Neuronal stem cell (in vitro differentiated cells): Measurements from ENCODE around the gene TXNDC16.
"Not testable (repeated sequence)": the region's sequence is repeated elsewhere in the genome, so short reads cannot be mapped to it uniquely, and the experiment has no call there.

ENCODE experiments used
- DNase-seq: peaks from one replicate; pipeline ENCODE4 v3.0.0-alpha.2; 2013; ENCODE audit warnings: low spot score
- H2AFZ ChIP-seq: one replicate; pipeline ENCODE4 v1.6.1; 2013; ENCODE audit warnings: mild to moderate bottlenecking, low read length, inconsistent platforms
- H2AK5ac ChIP-seq: 2 replicates; pipeline ENCODE4 v1.6.1; 2013; ENCODE audit warnings: low read depth, mild to moderate bottlenecking, inconsistent platforms, low read length, moderate library complexity, mixed read lengths
- H2BK120ac ChIP-seq: 2 replicates; pipeline ENCODE4 v1.6.1; 2013; ENCODE audit warnings: low read depth, mild to moderate bottlenecking, inconsistent platforms, low read length, moderate library complexity, mixed read lengths
- H2BK12ac ChIP-seq: one replicate; pipeline ENCODE4 v1.6.1; 2013; ENCODE audit warnings: low read length, inconsistent platforms
- H2BK15ac ChIP-seq: 2 replicates; pipeline ENCODE4 v1.6.1; 2013; ENCODE audit warnings: mild to moderate bottlenecking, low read length, inconsistent platforms, mixed read lengths
- H2BK5ac ChIP-seq: one replicate; pipeline ENCODE4 v1.6.1; 2013; ENCODE audit warnings: inconsistent platforms, mild to moderate bottlenecking, low read length, moderate library complexity
- H3K14ac ChIP-seq: one replicate; pipeline ENCODE4 v1.6.1; 2013; ENCODE audit warnings: low read length, inconsistent platforms
- H3K18ac ChIP-seq: 2 replicates; pipeline ENCODE4 v1.6.1; 2013; ENCODE audit warnings: low read length, inconsistent platforms
- H3K23ac ChIP-seq: 2 replicates; pipeline ENCODE4 v1.6.1; 2013; ENCODE audit warnings: low read depth, mild to moderate bottlenecking, mixed read lengths, low read length, inconsistent platforms; ENCODE audit not compliant: poor library complexity
- H3K27ac ChIP-seq: replicated peaks from 3 replicates; pipeline ENCODE4 v1.5.1; 2013; ENCODE audit warnings: low read length, inconsistent platforms
- H3K27me3 ChIP-seq, 3 experiments: 2 replicates each; pipeline ENCODE4 v1.6.1; 2013; ENCODE audit warnings: low read length in 3 of 3, mild to moderate bottlenecking in 2 of 3, inconsistent platforms in 1 of 3, low read depth in 1 of 3, mixed read lengths in 1 of 3, moderate library complexity in 1 of 3; ENCODE audit not compliant: control insufficient read depth in 3 of 3, insufficient read depth in 3 of 3
- H3K36me3 ChIP-seq, 2 donors: replicated peaks in 1 of 2; 2 replicates each; pipeline ENCODE4 v1.6.1; 2013; ENCODE audit warnings: low read length in 2 of 2; ENCODE audit not compliant: control insufficient read depth in 2 of 2, insufficient read depth in 2 of 2
- H3K4ac ChIP-seq: 2 replicates; pipeline ENCODE4 v1.6.1; 2013; ENCODE audit warnings: inconsistent platforms, mild to moderate bottlenecking, low read length, moderate library complexity
- H3K4me1 ChIP-seq, 2 donors: 1 replicate in 1 of 2; 2 replicates in 1 of 2; pipeline ENCODE4 v1.6.1; 2013; ENCODE audit warnings: low read length in 2 of 2, low read depth in 1 of 2; ENCODE audit not compliant: control insufficient read depth in 2 of 2, insufficient read depth in 1 of 2
- H3K4me2 ChIP-seq: one replicate; pipeline ENCODE4 v1.6.1; 2013; ENCODE audit warnings: mild to moderate bottlenecking, low read length, inconsistent platforms; ENCODE audit not compliant: insufficient read depth, poor library complexity, severe bottlenecking
- H3K4me3 ChIP-seq, 2 donors: 2 replicates each; pipeline ENCODE4 v1.5.1; 2013; ENCODE audit warnings: low read length in 2 of 2, mild to moderate bottlenecking in 2 of 2, inconsistent platforms in 1 of 2, moderate library complexity in 1 of 2
- H3K79me1 ChIP-seq: one replicate; pipeline ENCODE4 v1.6.1; 2013; ENCODE audit warnings: low read depth, mild to moderate bottlenecking, inconsistent platforms, low read length, moderate library complexity
- H3K9ac ChIP-seq: one replicate; pipeline ENCODE4 v1.6.1; 2013; ENCODE audit warnings: mild to moderate bottlenecking, low read depth, low read length, inconsistent platforms; ENCODE audit not compliant: poor library complexity
- H3K9me3 ChIP-seq, 2 donors: replicated peaks in 1 of 2; 2 replicates each; pipeline versions ENCODE3 to v1.6.1; 2013; ENCODE audit warnings: low read length in 2 of 2, mild to moderate bottlenecking in 2 of 2, inconsistent platforms in 1 of 2, low read depth in 1 of 2, mixed read lengths in 1 of 2, moderate library complexity in 1 of 2; ENCODE audit not compliant: control insufficient read depth in 2 of 2, insufficient read depth in 1 of 2
- H4K8ac ChIP-seq: one replicate; pipeline ENCODE4 v1.6.1; 2013; ENCODE audit warnings: low read depth, mild to moderate bottlenecking, inconsistent platforms, low read length, moderate library complexity
- H4K91ac ChIP-seq: one replicate; pipeline ENCODE4 v1.6.1; 2013; ENCODE audit warnings: low read length, low read depth, mild to moderate bottlenecking, inconsistent platforms; ENCODE audit not compliant: poor library complexity
- WGBS, 2 donors: extraction: QIAGEN DNeasy Blood & Tissue Kit; methylation state at CpG; one replicate each; pipeline ENCODE4 v1.1.7; 2013; ENCODE audit warnings: missing lambda C conversion rate in 2 of 2, mixed read lengths in 1 of 2; ENCODE audit not compliant: insufficient read length in 2 of 2, insufficient replicate concordance in 1 of 2; ENCODE audit errors: extremely low coverage in 2 of 2; 5-methylcytosine and 5-hydroxymethylcytosine counted together

TXNDC16 gene

DNA sequence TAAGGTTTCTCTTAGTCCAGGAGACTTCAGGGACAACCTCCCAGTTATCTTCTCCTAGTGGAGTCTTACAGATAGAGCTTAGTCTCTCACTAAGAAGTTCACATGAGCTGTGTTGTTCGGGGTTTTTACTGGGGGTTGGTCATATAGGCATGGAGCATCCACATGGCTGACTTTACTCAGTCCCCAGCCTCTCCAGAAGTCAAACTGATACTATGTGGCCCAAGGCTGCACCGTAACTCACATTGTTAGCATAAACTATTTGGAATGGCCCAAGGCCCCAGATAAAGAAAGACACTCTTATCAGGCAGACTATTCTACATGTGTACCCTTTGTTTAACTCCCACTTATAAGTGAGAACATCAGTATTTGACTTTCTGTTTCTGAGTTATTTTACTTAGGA lies 23.6 kb upstream of the TXNDC16 start:
- Histone ChIP-seq H3K27ac (no peak overlapping the region), H3K4ac (no peak overlapping the region), H3K9me3 (peaks cover 0 to 3% of the 10 kb centered on the region in 2 donors), H3K4me3 (no peak overlapping the region), H2BK120ac (no peak overlapping the region), H4K91ac (no peak overlapping the region), H3K4me2 (no peak overlapping the region), H2BK12ac (no peak overlapping the region), H4K8ac (no peak overlapping the region), H3K18ac (no peak overlapping the region), H3K23ac (no peak overlapping the region), H3K79me1 (no peaks in the 10 kb centered on the region), H3K9ac (no peak overlapping the region), H2AFZ (no peak overlapping the region), H2AK5ac (no peak overlapping the region), H3K27me3 (no peaks in the 10 kb centered on the region), H3K14ac (no peak overlapping the region), H3K4me1 (no peaks in the 10 kb centered on the region), H2BK15ac (no peak overlapping the region), H2BK5ac (no peak overlapping the region), H3K36me3 (no peaks in the 10 kb centered on the region)
- WGBS, 2 donors: no CpG with 5 or more reads among the region's 2 CpGs
- DNase-seq: no peak

- H3K14ac ChIP-seq, H3K9me3 ChIP-seq, H2BK5ac ChIP-seq, H4K91ac ChIP-seq, H3K18ac ChIP-seq, H2BK120ac ChIP-seq, H3K27ac ChIP-seq, H3K9ac ChIP-seq, H3K23ac ChIP-seq, H3K36me3 ChIP-seq, H4K8ac ChIP-seq, H3K79me1 ChIP-seq, H3K4me3 ChIP-seq, H2AK5ac ChIP-seq, H2AFZ ChIP-seq, H3K4me1 ChIP-seq, H3K27me3 ChIP-seq, DNase-seq, H3K4me2 ChIP-seq, H2BK15ac ChIP-seq, H3K4ac ChIP-seq, H2BK12ac ChIP-seq: not testable (repeated sequence)
- WGBS, 2 donors: no CpG with 5 or more reads among the region's 7 CpGs
Observed at GRCh38 chr14:52568454-52568853, 16.1 kb upstream of the TXNDC16 start.

- H2BK5ac ChIP-seq: no peak overlapping the region
- no peaks in the 10 kb centered on the region for H3K79me1 ChIP-seq
- no peak overlapping the region for H2BK12ac ChIP-seq
- no peak overlapping the region for H3K18ac ChIP-seq
- H4K8ac ChIP-seq: no peak overlapping the region
- no peaks in the 10 kb centered on the region for H3K27me3 ChIP-seq
- H3K23ac ChIP-seq: no peak overlapping the region
- H3K27ac ChIP-seq: no peak overlapping the region
- H3K4me3 ChIP-seq: no peak overlapping the region
- H2AFZ ChIP-seq: no peak overlapping the region
- no peak overlapping the region for H4K91ac ChIP-seq
- H3K4ac ChIP-seq: no peak overlapping the region
- WGBS, 2 donors: no CpG with 5 or more reads among the region's 2 CpGs
- H3K9me3 ChIP-seq: no peaks in the 10 kb centered on the region
- no peak overlapping the region for H3K14ac ChIP-seq
- H3K9ac ChIP-seq: no peak overlapping the region
- H3K36me3 ChIP-seq: no peaks in the 10 kb centered on the region
- no peak overlapping the region for H2AK5ac ChIP-seq
- H3K4me1 ChIP-seq: no peaks in the 10 kb centered on the region
- no peak overlapping the region for H2BK15ac ChIP-seq
- no peak for DNase-seq
- H2BK120ac ChIP-seq: no peak overlapping the region
- no peak overlapping the region for H3K4me2 ChIP-seq
Observed at GRCh38 chr14:52563120-52563519, 10.8 kb upstream of the TXNDC16 start.

GRCh38 chr14:52558688-52559087 lies 6.4 kb upstream of the TXNDC16 start:
- no peak overlapping the region for H3K9ac ChIP-seq

More at GRCh38 chr14:52558688-52559087, 6.4 kb upstream of the TXNDC16 start:
- no CpG with 5 or more reads among the region's 2 CpGs for WGBS, 2 donors
- Histone ChIP-seq H3K9me3 (no peaks in the 10 kb centered on the region), H3K4me2 (no peak overlapping the region), H3K36me3 (no peaks in the 10 kb centered on the region), H2BK120ac (no peak overlapping the region), H3K23ac (no peak overlapping the region), H3K79me1 (no peaks in the 10 kb centered on the region), H3K4me1 (peaks cover 0 to 4% of the 10 kb centered on the region in 2 donors), H3K14ac (no peak overlapping the region), H3K27me3 (no peaks in the 10 kb centered on the region), H2BK12ac (no peak overlapping the region), H3K18ac (no peak overlapping the region), H3K4ac (no peak overlapping the region), H3K4me3 (no peak overlapping the region), H2AFZ (no peak overlapping the region), H2BK5ac (no peak overlapping the region), H2BK15ac (no peak overlapping the region), H4K8ac (no peak overlapping the region), H4K91ac (no peak overlapping the region), H2AK5ac (no peak overlapping the region), H3K27ac (no peak overlapping the region)
- no peak for DNase-seq
